ENCODE measurements around the gene SLC7A9.

DNA sequence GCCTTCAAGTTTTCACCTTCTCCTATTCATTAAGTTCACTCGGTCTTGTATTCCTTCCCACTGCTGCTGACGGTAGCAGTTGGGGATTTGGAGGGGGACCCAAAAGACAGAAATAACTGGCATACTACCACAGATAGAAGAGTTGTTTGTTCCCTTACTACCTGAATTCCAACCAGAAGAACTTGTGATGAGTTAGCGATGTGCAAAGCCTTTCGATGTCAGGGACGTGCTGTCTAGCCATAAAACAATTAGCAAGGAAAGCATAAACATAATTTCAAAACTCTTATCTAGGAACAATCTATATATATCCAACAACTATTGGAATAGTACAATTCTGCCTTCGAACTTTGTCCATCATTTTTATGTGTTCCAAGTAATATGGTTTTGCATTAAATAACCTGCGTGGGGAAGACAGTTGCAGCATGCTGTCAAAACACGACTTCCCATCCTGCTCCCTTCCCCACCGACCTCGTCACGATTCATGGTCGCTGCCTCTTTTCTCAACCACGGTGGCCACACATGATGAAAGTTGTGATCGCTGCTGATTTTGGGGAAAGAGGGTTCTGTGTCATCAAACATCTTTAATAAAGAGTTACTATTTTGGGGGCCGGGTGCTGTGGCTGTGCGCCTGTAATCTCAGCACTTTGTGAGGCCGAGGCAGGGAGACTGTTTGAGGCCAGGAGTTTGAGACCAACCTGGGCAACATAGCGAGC, 3.8 kb upstream of the SLC7A9 start:
- TF ChIP-seq BACH1 (IDR thresholded peaks at IDR 0.05; ENCODE audit: borderline replicate concordance) (no peak), EP300 (IDR thresholded peaks at IDR 0.05; ENCODE audit: borderline replicate concordance in 1 of 2, control insufficient read depth in 1 of 2, low read depth in 2 of 2, low read length in 2 of 2) (no peak), POLR2AphosphoS5 (IDR thresholded peaks at IDR 0.05; ENCODE audit: low read length) (no peak), HDGF (IDR thresholded peaks at IDR 0.05) (no peak)
- TF ChIP-seq, protein P1, sequence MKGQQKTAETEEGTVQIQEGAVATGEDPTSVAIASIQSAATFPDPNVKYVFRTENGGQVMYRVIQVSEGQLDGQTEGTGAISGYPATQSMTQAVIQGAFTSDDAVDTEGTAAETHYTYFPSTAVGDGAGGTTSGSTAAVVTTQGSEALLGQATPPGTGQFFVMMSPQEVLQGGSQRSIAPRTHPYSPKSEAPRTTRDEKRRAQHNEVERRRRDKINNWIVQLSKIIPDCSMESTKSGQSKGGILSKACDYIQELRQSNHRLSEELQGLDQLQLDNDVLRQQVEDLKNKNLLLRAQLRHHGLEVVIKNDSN (IDR thresholded peaks at IDR 0.05; ENCODE audit: borderline replicate concordance, extremely low read length, insufficient read depth, low read depth, low read length), result no peak
- TF ChIP-seq, protein P2, sequence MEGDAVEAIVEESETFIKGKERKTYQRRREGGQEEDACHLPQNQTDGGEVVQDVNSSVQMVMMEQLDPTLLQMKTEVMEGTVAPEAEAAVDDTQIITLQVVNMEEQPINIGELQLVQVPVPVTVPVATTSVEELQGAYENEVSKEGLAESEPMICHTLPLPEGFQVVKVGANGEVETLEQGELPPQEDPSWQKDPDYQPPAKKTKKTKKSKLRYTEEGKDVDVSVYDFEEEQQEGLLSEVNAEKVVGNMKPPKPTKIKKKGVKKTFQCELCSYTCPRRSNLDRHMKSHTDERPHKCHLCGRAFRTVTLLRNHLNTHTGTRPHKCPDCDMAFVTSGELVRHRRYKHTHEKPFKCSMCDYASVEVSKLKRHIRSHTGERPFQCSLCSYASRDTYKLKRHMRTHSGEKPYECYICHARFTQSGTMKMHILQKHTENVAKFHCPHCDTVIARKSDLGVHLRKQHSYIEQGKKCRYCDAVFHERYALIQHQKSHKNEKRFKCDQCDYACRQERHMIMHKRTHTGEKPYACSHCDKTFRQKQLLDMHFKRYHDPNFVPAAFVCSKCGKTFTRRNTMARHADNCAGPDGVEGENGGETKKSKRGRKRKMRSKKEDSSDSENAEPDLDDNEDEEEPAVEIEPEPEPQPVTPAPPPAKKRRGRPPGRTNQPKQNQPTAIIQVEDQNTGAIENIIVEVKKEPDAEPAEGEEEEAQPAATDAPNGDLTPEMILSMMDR (IDR thresholded peaks at IDR 0.05 in 2 of 3, conservative IDR thresholded peaks at IDR 0.05 in 1 of 3; ENCODE audit: control insufficient read depth in 2 of 3, extremely low read depth in 1 of 3, insufficient read depth in 1 of 3, low read depth in 3 of 3, low read length in 3 of 3), result no peak
